T-helper 2 cell (primary cell): ENCODE data around the gene ERFL.
"Not testable (repeated sequence)": the region's sequence is repeated elsewhere in the genome, so short reads cannot be mapped to it uniquely, and the experiment has no call there.

ENCODE experiments used
- DNase-seq, 5 experiments: peaks; one replicate each; pipeline versions ENCODE4 v3.0.0 to v3.0.0-alpha.2; 2012 to 2022

The ERFL gene

DNA sequence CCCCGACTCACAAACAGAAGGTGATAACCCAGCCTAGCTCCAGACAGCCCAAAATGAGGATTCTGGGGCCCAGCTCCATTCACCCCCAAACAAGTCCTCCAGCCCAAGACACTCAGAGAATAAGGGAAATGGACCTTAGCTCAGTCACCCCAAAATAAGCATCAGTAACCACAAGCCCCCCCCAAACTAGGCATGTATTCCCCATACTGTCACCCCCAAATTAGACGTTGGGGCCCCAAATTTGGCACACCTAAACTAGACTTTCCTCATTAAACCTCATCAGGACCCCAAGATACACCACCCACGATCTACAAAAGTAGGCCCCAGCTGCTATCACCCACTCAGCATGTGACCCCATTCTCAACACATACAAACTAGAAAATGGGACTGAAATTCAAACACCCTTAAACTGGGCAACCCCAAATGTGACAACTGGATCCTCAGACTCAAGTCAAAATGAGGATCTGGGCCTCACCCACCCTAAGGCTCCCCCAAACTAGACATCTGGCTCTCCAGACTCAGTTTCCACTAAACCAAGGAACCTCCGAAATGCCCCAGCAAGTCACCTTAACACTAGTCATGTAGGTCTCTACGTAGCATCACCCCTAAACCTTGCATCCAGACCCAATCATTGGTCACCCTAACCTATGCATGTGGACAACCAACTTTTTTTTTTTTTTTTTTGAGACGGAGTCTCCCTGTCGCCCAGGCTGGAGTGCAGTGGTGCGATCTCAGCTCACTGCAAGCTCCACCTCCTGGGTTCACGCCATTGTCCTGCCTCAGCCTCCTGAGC, 13.4 kb upstream of the ERFL start:
- DNase-seq, result no peak

- no peak for DNase-seq
Observed at GRCh38 chr19:41940731-41941409, 12.6 kb upstream of the ERFL start.

DNA sequence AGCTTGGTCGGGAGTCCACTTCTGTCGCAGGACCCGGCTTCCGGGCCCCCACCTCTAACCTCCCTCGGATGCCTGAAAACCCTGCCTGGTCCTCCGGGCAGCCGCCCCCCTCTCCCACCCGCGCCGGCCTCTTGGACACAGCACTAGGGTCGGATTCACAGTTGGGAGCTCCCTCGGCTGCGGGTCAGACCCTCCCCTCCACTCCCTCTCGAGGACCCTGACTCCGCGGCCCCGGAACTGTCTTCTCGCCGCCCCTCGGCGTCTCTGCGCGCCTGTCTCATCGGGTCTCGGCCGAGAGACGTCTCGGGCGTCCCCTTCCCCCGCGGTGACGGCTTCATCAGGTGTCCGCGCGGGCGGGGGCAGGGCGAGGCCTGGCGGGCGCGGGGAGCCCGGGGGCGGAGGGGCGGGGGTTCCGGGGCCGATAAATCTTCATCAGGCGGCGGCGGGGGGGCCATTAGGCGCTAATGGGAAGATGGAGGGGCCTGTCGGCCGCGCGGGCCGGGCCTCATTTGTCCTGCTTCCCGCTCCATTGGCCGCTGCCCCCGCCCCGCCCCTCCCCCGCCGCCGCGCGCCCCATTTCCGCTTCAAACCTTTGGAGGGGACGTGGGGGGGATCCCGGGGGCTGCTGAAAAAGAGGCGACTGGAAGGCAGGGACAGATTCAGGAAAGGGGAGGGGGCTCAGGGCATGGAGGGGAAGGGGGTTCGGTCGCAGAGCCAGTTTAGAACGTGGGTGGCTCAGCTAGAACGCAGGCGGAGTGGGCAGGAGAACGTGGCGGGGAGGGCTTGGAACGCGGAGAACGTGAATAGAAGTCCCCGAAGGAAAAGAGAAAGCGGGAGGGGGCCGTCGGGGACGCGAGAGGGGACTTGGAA, 11.8 kb upstream of the ERFL start:
- DNase-seq, result peak in 1 of 5 experiments; percentile 19

DNA sequence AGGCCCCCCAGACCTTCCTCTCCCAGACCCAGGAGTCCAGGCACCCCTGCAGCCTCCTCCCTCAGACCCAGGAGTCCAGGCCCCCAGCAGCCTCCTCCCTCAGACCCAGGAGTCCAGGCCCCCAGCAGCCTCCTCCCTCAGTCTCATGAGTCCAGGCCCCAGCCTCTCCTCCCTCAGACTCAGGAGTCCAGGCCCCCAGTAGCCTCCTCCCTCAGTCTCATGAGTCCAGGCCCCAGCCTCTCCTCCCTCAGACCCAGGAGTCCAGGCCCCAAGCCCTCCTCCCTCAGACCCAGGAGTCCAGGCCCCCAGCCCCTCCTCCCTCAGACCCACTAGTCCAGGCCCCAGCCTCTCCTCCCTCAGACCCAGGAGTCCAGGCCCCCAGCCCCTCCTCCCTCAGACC, 11.0 kb upstream of the ERFL start:
- not testable (repeated sequence) for DNase-seq

DNA sequence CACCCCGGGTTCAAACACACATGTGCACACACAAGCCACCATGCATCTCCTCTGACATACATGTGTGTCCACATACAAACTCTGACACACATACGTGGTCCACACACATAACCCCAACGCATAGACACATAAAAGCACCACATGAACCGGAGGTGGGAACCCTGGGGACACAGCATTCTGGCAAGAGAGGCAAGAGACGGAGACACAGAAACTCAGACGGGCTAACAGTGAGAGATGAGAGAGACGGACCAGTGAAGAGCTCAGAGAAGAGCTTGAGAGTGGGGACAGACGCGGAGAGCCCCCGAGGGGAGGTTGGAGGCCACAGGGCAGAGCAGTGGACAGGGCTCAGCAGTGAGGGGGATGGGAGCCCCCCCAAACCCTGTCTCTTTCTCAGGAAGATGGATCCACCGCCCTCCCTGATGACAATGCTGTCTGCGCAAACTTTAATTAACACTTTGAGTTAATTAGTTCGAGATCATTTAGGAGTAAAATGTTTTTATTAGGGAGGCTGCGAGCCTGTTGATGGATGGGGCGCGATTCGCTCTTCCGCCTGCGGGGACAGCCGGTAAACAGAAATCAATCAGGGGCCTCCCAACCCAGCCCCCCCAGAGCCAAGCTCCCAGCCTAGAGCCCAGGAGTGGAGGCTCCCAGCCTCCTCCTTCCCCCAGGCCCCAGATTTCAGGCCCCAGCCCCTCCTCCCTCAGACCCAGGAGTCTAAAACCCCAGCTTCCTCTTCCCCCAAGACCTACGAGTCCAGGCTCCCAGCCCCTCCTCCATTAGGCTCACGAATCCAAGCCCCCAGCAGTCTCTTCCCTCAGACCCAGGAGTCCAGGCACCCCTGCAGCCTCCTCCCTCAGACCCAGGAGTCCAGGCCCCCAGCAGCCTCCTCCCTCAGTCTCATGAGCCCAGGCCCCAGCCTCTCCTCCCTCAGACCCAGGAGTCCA, 9.5 kb upstream of the ERFL start:
- no peak for DNase-seq

DNA sequence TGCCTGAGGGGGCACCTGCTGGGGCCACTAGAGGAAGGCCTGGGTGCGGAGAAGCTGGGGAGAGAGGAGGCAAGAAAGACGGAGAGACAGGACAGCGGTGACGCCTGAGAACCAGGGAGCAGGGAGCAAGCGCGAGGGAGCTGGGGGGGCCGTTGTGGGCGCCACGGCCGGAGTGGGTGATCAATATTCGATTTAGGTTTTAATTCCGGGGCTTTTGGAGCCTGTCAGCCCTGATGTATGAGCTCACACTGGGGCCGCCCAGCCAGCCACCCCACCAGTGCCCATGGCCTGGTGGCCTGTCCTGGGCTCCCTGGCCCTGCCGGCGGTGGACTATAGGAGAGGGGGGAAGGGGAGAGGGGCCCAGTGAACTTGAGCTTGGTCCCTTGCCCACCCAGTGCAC, 8.7 kb upstream of the ERFL start:
- no peak for DNase-seq

DNA sequence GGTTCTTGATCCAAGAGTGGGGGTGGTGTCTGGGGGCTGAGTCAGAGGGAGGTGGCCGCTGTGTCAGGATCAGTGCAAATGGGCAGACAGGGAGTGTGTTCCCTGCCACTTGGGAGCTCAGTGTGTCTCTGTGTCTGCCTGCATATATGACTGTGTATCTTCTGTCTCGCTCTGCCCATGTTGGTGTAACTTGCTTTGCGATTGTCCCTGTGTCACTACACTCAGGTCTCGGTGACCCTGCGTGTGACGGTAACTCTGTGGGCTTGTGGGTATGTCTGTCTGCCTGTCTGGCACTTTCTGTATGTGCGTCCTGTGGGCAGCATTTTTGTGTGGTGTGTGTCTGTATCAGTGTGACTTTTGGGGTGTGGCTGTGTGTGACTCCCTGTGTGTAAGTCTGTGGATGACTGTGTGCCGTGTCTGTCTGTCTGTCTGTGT, 8.2 kb upstream of the ERFL start:
- DNase-seq, result peak in 1 of 5 experiments; percentile 85

GRCh38 chr19:41935760-41936415, 7.6 kb upstream of the ERFL start:
- no peak for DNase-seq

DNA sequence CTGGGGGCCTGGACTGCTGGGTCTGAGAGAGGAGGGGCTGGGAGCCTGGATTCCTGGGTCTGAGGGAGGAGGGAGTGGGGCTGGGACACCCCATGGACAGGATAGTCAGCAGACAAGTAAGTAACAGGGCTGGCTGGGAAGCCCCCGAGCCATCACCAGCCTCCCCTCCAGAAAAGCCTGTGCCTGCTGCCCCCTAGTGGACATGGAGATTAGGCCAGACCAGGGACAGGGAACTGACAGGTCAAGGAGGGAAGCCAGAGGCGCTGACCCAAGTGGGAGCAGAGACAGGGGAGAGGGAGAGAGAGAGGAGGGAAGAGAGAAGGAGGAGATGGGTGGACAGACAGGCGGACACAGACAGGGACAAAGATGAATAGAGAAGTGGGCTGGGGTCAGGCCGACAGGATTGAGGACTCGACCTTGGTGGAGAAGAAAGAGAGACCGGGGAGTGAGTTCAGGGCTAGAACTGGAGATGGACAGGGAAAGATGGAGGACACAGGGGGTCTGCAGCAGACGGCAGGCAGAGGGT, 6.7 kb upstream of the ERFL start:
- peak; percentile 42 to 71 (median 61) for DNase-seq

- DNase-seq, result no peak
Observed at GRCh38 chr19:41933693-41934426, 5.6 kb upstream of the ERFL start.

DNA sequence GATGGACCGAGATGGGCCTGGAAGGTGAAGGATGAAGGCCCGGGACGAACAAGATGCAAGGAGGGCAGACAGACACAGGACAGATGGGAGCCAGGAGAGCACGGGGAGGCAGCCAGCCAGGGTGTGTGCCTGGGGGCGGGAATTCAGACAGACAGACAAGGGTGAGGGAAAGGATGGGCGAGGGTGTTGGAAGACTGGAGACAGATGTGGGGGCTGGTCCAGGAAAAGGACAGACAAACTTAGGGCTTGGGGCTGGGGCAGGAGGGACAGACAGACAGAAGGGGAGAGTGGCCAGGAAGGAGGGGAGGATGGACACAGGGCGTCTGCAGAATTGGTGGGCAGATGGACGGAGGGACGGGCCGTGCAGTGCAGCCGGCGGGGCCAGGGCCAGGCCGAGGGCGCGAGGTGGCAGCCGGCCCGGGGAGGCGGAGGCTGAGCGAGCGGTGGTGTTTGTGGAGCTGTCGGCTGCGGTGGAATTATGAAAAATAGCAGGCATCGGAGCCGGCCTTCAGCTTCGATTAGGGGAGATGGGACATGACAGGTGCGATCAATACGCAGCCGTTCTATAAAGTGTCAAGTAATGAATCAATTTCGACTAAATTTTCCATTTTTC, 4.6 kb upstream of the ERFL start:
- no peak for DNase-seq

- no peak for DNase-seq
Observed at GRCh38 chr19:41932259-41932719, 4.0 kb upstream of the ERFL start.

DNA sequence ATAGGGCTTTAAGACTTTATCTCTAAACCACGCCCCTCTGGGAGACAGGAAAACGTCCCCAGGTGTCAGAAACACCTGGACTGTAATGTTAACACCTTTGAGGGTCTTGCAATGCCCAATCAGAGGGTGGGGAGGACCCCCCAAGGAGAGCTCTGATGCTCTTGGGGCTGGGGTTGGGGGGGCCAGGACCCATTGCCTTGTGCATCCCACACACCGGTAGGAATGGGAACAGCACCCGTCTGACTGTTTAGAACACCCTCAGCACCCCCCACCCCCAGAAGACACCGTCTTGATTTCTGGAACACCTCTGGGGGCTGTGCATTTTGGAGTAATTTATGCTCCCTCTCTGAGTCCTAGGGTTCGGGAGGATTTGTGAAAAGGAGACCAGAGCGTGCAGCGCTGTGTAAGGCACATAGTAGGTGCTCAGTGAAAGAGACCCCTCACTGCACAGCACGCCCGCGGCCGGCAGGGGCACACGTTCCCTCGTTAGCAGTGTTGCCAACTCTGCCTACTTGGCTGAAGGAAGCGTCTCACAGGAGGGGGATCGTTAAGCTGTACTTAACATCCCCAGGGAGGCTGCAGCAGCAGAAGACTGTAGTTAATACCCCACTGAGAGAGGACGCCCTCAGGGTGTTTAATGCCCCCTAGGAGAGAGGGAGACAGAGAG, 2.8 kb upstream of the ERFL start:
- DNase-seq, result no peak

DNA sequence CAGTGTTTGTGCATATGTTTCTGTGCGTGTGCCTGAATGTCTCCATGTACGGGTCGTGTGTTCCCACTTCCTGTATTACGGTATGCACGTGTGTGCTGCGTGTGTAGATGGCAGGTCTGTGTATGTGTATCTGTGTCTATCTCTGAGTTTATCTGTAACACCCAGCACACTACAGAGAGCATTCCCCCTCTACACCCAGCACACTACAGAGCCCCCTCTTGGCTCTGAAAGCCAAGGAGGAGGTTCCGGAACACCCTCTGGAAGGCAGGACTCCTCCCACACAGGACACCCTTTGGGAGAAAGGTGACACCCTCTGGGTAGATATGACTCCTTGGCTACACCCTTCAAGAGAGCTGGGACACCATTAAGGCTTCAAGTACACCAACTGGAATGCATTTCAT, 2.1 kb upstream of the ERFL start:
- no peak for DNase-seq

DNA sequence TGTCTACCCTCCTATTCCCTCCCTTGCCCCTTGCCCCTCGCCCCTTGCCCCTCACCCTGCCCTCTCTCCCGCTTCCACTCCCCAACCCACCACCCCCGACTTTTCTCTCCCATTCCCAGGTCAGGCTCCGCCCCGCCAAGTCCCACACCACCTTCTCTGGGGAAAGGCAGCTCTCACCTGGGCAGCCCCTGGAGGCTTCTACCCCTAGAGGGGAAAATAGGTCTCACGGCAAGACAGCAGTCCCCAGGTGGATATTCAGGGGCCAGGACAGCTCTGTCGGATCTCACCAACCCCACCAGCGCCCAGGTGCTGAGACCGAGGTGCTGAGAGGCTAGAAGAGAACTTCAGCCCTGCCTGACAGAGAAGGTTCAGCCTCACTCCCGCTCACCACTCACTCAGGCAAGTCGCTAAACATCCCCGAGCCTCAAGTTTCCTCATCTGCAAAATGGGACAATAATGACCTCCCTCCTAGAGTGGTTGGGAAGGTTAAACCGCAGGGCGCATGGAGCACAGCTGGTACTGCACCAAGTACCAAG, 1.4 kb upstream of the ERFL start:
- DNase-seq, result no peak

GRCh38 chr19:41928754-41929535, 696 bp upstream of the ERFL start:
- peak in 1 of 5 experiments; percentile 83 for DNase-seq

GRCh38 chr19:41927497-41928192, 604 bp downstream of the ERFL start:
- no peak for DNase-seq
